Kidney (tissue), 14 donors: ENCODE measurements around the gene USP22. TPM values are rescaled to one million over a fixed set of nuclear protein-coding genes. Genes with fewer than 3 reads are reported as not detected.

Source experiments
- DNase-seq, 5 donors: peaks; one replicate each; pipeline ENCODE4 v3.0.0-alpha.2; 2013 to 2020
- FAIRE-seq: peaks from 2 replicates; lab custom pipeline; 2012; peaks lifted over from hg19 to GRCh38; lab: Jason Lieb, UNC
- H3K27ac ChIP-seq, 2 donors: one replicate each; pipeline ENCODE4 v1.7.0; 2013; ENCODE audit warnings: low read depth in 2 of 2, low read length in 2 of 2, inconsistent platforms in 1 of 2
- H3K27me3 ChIP-seq: one replicate; pipeline ENCODE4 v1.7.1; 2013; ENCODE audit warnings: low read length, inconsistent platforms; ENCODE audit not compliant: control insufficient read depth, insufficient read depth
- H3K36me3 ChIP-seq, 3 donors: one replicate each; pipeline versions ENCODE4 v1.7.0 to v1.7.1; 2013; ENCODE audit warnings: low read length in 3 of 3, control low read depth in 1 of 3, inconsistent platforms in 1 of 3; ENCODE audit not compliant: insufficient read depth in 3 of 3, control insufficient read depth in 2 of 3
- H3K4me1 ChIP-seq, 3 donors: one replicate each; pipeline versions ENCODE4 v1.7.0 to v1.7.1; 2013; ENCODE audit warnings: low read length in 3 of 3, inconsistent platforms in 1 of 3, low read depth in 1 of 3; ENCODE audit not compliant: control insufficient read depth in 2 of 3, insufficient read depth in 2 of 3
- H3K4me3 ChIP-seq, 3 donors: one replicate each; pipeline versions ENCODE4 v1.7.0 to v1.8.1; 2013; ENCODE audit warnings: low read length in 3 of 3, control low read depth in 1 of 3, inconsistent platforms in 1 of 3
- H3K9ac ChIP-seq, 3 donors: one replicate each; pipeline versions ENCODE4 v1.7.0 to v1.7.1; 2013; ENCODE audit warnings: low read length in 3 of 3, control low read depth in 1 of 3, inconsistent platforms in 1 of 3
- H3K9me3 ChIP-seq, 3 donors: one replicate each; pipeline versions ENCODE4 v1.7.0 to v1.7.1; 2013; ENCODE audit warnings: low read length in 3 of 3, control low read depth in 1 of 3, inconsistent platforms in 1 of 3; ENCODE audit not compliant: control insufficient read depth in 2 of 3, insufficient read depth in 1 of 3
- CTCF ChIP-seq: IDR thresholded peaks from 3 replicates; pipeline ENCODE4 v1.5.1; 2012; ENCODE audit warnings: mild to moderate bottlenecking, moderate library complexity, borderline replicate concordance; ENCODE audit not compliant: insufficient read depth; ENCODE audit errors: extremely low read depth
- intact Hi-C: fragments of 100-400 bp; cut with DNase I; formaldehyde crosslinking; loops from one replicate; pipeline ENCODE4 v1.11.1; 2022
- polyA plus RNA-seq: library from polyadenylated mRNA; stranded (reverse); fragments of 350-450 nt; fragmentation: Illumina TruSeq; extraction: RNeasy Lipid Tissue Mini Kit (QIAGEN cat#74804); gene quantifications from one replicate; pipeline ENCODE4 v1.2.3, GENCODE V29; 2014; ENCODE audit warnings: low read depth, low replicate concordance; ENCODE audit not compliant: insufficient read depth
- total RNA-seq: library from RNA; stranded (reverse); fragmentation: NEBNext Ultra II Directional; extraction: Animal tissue kit (Norgen Biotek cat#: 25700); gene quantifications from one replicate; pipeline ENCODE4 v1.2.1, GENCODE V29; 2021
- donor health status: control.
- donor health status: control.
- donor health status: control.
- donor health status: control.
- donor health status: control.
- donor health status: DM: yes; HTN: yes; CAD: no.
- donor health status: Normal renal cell carcinoma (clear cell type).

USP22 gene
- total and polyA plus RNA-seq, 2 donors from 2014 or later, result 47.8 to 176 TPM

GRCh38 chr17:20991276-20992037 lies 51.4 kb downstream of the USP22 start:
- Histone ChIP-seq H3K9me3 (no peaks in the 10 kb centered on the region), H3K36me3 (no peaks in the 10 kb centered on the region), H3K4me1 (peaks cover 0 to 3% (median 0%) of the 10 kb centered on the region in 3 donors), H3K4me3 (no peak overlapping the region), H3K9ac (no peak overlapping the region), H3K27ac (no peak overlapping the region), H3K27me3 (no peaks in the 10 kb centered on the region)
- intact Hi-C loops, result no loop called here
- no peak for TF ChIP-seq CTCF
- peak in 1 of 5 donors; percentile 64 for DNase-seq
- no peak for FAIRE-seq

DNA sequence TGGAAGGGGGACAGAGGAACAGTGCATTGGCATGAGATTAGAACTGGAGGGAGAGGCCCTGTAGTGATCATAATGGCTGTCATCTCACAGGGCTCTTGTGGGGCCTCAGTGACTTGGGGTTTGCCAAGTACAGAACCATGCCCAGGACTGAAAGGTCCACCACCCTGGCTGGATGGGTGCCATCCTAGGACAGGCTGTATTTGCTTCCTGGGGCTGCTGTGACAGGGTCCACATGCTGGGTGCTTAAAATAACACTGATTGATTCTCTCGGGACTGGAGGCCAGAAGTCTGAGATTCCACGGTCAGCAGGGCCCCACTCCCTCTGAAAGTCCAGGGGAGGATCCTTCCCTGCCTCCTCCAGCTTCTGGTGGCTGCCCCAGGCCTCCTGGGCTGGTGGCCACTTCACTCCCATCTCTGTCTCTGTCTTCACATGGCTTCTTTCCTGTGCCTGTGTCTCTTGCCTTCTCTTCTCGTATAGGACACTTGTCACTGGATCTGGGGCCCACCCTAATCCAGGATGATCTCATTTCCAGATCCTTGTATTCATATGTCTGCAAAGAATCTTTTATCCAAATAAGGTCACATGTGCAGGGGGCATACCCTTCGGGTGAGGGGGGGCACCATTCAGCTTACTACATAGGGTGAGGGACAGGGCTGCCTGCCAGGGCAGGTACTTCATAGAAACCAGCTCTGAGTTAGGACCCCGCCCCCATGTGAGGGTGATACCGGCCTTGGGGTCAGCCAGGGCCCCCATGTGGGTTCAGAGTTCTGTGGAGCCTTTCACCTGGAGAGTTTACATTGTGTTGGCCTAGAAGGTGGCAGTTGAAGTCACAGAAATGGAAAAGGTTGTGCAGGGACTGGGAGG lies 52.6 kb downstream of the USP22 start:
- FAIRE-seq (no peak), DNase-seq (peak in 1 of 5 donors; percentile 59)
- no peaks in the 10 kb centered on the region for H3K36me3 ChIP-seq
- no peak overlapping the region for H3K27ac ChIP-seq
- intact Hi-C loops, result no loop called here
- no peaks in the 10 kb centered on the region for H3K9me3 ChIP-seq
- H3K27me3 ChIP-seq, result no peaks in the 10 kb centered on the region
- H3K4me1 ChIP-seq, result peaks cover 0 to 3% (median 0%) of the 10 kb centered on the region in 3 donors
- TF ChIP-seq CTCF, result no peak
- no peak overlapping the region for H3K9ac ChIP-seq
- H3K4me3 ChIP-seq, result no peak overlapping the region

DNA sequence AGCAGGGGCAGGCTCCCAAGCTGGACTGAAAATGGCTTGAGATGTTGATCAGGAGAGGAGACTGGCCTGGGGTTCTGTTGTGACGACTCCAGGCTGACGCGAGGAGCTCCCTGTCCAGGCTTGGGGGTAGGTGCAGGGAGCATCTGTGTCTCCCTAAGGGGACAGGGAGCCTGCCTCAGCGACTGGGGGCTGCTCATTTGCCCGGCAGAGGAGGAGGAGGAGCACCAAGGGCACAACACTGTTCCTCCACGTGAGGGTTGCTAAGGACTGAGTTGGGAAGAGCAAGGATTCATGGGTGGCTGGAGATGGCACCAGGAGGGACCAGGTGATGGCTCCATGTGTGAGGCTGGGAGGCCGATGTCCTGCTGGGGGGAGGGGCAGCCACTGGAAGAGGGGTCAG lies 53.3 kb downstream of the USP22 start:
- DNase-seq, result peak in 1 of 5 donors; percentile 53
- no peak for TF ChIP-seq CTCF
- intact Hi-C loops, result no loop called here

More for the DNA sequence above, 53.3 kb downstream of the USP22 start:
- Histone ChIP-seq H3K4me3 (no peak overlapping the region), H3K9me3 (no peaks in the 10 kb centered on the region), H3K27me3 (no peaks in the 10 kb centered on the region), H3K4me1 (peaks cover 0 to 3% (median 0%) of the 10 kb centered on the region in 3 donors), H3K9ac (no peak overlapping the region), H3K27ac (no peak overlapping the region), H3K36me3 (no peaks in the 10 kb centered on the region)
- FAIRE-seq, result no peak
